ENCODE data around the gene NPC1L1.

Gene NPC1L1

DNA sequence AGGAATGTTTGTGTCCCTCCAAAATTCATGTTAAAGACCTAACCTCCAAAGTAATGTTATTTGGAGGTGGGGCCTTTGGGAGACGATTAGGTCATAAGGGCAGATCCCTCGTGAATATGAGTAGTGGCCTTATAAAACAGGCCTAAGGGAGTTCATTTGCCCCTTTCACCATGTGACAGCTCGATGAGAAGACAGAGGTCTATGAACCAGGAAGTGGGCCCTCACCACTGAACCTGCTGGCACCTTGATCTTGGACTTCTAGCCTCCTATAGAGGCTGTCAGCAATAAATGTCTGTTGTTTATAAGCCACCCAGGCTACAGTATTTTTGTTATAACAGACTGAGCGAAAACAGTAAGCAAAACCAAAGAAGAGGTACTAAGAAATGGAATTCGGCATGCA lies 64.8 kb downstream of the NPC1L1 start:
- DNase-seq (ENCODE audit: insufficient read length, low spot score): no peak
- no peak for FAIRE-seq

DNA sequence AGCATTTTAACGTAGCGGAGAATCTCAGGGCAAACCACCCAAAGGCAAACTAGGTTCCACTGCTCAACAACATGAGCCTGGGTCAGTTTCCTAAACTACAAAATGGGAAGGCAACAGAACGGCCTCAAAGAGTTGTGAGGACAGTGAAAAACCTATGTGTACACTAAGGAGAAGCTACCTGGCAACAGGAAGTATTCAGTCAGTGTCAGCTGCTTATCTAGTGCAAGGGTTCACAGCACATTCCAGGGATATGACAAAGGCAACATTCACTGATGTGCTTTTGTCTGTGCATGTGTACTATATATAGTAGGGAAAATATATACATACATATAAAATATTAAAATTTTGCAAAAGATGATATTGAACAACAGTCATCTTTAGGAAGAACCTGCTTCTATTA lies 67.8 kb downstream of the NPC1L1 start:
- DNase-seq (ENCODE audit: insufficient read length, low spot score) (no peak), FAIRE-seq (no peak)

DNA sequence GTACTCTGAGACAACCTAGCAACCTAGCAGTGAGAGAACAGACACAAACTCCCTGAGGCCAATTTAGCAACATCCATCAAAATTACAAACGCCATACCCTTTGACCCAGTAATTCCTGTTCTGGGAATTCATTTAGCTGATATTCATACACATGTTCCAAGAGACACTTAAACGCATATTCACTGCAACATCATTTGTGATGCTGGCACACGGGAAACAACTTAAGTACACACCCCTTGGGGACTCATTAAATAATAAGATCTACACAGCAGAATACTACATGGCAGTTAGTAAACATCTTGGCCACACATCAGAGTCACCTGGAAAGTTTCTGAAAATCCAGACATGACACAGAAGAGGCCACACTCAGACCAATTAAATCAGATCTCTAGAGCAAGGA lies 68.3 kb downstream of the NPC1L1 start:
- FAIRE-seq (no peak), DNase-seq (ENCODE audit: insufficient read length, low spot score) (no peak)

DNA sequence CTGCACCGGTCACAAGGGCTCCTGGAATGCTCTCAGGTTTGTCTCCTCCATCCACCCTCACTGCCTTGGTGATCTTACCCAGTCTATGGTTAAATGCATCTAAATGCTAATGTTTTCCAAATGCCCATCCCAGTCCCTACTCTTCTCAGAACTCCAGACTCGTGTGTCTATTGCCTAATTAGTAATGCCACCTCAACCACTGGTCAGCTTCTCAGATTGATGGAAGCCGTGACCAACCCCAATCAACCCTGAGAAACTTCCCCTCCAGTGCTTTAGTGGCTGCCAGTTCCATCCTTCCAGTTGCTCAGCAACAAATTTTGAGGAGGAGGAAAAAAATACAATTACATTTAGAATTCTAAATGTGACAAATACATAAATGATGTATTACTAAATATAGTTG lies 69.3 kb downstream of the NPC1L1 start:
- FAIRE-seq (no peak), DNase-seq (ENCODE audit: insufficient read length, low spot score) (no peak)

DNA sequence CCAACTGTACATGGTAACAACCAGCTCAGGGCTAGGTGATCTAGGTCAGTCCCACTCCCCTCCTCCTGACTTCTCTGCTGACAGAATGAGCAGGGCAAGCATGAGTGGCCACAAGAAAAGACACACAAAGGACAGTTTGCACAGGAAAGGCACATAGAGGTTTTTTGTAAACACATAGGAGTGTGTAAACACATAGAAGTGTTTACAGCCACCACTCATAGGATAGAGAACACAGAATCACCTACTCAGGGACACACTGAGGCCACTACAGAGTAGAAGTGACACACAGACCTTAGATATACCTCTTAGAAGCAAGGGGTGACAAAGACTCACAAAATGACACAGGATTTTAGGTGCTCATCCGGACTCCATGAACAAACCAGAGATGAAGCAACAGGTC lies 69.7 kb downstream of the NPC1L1 start:
- FAIRE-seq: no peak
- no peak for DNase-seq (ENCODE audit: insufficient read length, low spot score)

DNA sequence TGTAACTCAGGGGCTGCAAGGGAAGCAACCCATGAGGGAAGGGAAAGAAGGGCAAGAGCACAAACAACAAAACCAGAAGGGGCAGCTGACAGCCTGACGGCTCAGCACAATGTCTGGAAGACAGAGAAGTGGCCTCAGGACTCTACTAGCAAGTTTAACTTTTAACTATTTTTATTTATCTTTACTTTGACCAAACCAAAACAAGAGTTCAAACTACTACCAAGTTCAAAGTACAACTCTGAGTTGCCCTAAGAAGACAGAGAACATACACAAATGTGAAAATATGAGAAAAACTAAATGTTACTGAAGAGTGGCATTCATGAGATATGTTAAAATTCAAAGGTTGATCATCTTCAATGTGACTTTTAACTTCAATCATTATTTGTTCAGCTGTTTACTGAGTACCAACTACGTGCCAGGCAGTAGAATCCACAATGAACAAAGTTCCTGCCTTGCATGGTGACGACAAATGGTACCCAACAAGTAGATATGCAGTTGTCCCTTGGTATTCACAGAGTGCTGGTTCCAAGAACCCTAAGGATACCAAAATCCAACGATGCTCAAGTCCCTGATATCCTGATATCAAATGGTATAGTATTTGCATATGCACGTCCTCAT lies 70.4 kb downstream of the NPC1L1 start:
- DNase-seq (ENCODE audit: insufficient read length, low spot score): no peak
- FAIRE-seq: no peak

DNA sequence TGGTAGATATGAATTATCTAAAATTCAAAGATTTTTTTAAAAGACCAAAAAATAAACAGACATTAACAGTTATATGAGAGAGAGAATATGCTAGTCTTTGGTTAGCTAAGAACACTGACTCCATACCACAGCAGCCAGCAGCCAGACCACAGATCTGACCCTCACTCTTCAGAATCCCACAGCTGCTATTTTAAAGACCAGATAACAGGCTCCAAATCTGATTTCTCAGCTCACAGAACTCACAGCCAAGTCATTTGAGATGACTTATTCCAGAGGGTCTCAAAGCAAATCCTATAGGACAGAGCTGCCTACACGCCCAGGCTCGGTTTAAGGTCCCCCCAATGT lies 71.0 kb downstream of the NPC1L1 start:
- no peak for DNase-seq (ENCODE audit: insufficient read length, low spot score)
- no peak for FAIRE-seq

DNA sequence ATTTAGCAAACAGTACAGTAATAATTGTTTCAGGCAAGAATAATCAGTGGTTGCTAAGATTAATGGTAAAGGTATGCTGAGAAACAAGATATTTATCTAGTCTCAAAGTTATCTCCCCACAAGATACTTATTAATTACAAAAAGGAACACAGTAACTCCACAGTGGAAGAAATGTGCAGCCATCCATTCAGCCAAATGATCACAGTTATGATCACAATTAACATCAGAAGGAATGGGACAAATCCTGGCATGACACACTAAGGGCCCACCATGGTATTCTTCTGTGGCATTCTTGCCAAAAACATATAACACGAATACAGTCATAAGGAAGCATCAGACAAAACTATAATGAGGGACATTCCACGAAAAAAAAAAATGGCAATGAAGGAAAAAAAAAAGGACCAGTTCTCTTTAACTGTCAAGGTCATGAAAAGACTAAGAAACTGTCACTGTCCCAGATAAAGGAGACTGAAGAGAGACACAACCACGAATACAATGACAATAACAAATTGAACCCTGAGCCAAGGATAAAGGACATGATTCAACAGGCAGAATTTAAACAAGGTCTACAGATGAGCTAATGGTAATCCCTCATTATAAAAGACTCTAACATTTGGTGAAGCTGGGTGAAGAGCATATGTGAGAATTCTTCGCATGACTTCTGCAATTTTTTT lies 71.5 kb downstream of the NPC1L1 start:
- DNase-seq (ENCODE audit: insufficient read length, low spot score) (no peak), FAIRE-seq (no peak)

DNA sequence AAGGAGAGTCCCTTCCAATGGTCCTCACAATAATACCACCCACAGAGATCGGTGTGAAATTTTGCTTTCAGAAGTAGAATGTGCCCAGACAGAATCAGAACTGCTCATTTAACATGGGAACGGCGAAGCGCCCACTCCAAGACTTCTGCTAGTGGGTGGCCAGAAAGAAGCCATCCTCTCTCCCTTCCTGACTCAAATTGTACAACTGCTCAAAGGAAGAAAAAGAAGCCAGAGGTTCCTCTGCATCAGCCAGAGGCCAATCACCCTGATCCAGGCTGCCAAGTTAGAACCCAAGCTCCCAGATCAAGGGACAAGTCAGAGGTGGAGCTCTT lies 73.9 kb downstream of the NPC1L1 start:
- DNase-seq (ENCODE audit: insufficient read length, low spot score): no peak
- no peak for FAIRE-seq

DNA sequence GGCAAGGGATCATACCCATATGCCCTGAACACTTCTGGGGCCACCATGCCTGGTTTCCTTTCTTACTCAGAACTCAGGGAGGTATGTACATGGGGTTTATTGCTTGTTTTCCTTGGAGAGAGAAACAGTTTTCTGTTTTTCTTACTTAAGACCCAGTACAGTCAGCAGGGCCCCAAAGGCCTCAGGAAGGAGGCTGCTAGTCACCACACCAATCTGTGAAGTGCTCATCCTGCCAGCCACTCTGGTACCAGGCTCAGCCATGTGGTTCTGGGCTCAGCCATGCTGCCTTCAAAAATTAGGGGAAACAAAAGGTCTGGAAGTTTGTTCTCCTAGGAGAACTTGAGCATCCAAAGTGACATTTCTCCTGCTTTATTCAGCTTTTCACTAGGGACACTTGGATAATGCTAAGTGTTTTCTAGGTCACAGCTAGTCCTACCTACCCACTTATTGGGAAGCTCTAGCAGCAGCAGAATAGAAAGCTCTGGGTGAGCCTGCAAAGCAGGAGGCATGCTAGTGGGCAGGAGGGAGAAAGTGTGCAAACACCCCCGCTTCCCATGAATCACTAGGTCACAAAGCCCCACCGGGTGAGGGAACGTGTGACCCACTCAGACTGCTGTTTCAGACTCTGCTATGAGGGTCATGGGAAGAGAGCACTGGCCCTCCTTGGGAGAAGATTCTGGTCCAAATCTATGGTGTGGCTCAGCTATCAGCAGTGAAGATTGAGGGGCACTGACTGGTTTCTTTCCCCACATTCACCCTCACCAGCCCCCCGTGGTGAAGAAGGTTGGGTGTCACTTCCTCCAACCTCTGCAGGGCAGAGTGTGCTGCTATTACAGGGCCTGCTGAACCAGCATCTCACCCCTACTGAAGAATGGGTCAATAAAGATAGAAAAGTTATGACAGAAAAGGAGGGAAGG lies 74.6 kb downstream of the NPC1L1 start:
- FAIRE-seq (no peak), DNase-seq (ENCODE audit: insufficient read length, low spot score) (no peak)

DNA sequence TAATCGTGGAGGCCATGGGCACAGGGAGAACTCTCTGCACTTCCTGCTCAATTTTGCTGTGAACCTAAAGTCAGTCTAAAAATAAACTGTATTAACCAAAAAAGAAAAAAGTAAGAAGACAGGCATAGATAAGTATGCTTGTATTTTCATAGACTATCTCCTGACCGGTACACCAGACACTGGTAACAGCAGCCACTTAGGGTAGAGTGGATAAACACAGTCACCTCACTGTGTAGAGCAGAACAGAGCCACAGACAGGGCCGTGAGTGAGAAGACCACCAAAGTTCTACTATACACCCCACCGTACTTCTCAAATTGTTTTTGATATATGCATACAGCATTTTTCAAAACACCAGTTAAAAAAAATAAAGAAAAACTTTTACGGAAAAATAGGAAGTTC lies 75.6 kb downstream of the NPC1L1 start:
- DNase-seq (ENCODE audit: insufficient read length, low spot score) (no peak), FAIRE-seq (no peak)

DNA sequence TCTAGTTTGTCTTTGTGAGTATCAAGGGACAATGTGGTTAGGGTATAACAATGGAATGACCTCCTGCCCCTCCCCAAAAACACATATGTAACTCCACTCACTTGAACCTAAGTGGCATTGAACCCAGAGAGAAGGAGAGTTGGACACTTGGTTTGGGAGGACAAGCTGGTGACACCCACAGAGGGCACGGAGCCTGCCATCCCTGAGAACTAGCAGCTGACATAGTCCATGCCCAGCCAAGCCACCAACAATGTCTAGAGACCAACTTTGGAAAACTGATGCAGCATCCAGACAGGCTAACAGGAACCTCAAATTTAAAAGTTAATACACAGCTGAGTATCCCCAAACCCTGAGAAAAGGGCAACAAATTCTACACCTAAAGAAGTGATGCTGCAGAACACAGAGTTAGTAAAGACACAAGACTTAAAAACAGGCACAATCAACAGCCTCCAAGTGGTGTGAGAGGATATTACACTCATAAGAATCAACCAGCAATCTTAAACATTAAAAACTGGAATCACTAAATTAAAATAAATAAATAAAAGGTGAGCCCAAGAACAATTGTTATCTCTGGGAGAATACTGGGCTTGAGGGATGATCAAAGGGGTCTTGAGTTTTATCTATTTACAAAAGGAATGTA lies 77.8 kb downstream of the NPC1L1 start:
- FAIRE-seq (peak; percentile 80), DNase-seq (ENCODE audit: insufficient read length, low spot score) (no peak)

Measured in GM19239 (cell line).